ENCODE data around the gene TPK1.

DNA sequence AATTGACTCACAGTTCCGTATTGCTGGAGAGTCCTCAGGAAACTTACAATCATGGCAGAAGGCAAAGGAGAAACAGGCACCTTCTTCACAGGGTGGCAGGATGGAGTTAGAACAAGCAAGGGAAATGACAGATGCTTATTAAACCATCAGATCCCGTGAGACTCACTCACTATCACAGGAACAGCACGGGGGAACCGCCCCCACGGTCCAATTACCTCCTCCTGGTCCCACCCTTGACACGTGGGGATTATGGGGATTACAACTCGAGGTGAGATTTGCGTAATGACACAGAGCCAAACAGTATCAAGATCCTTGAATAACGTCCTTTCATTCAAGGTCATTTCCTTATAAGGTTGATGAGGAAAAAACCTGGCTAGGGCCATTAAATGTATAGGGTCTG is 176.6 kb downstream of the TPK1 start:
- TF ChIP-seq POLR2AphosphoS5 (IDR thresholded peaks at IDR 0.05; ENCODE audit: insufficient read depth in 1 of 2, low read depth in 1 of 2): no peak
- TF ChIP-seq, protein P1, sequence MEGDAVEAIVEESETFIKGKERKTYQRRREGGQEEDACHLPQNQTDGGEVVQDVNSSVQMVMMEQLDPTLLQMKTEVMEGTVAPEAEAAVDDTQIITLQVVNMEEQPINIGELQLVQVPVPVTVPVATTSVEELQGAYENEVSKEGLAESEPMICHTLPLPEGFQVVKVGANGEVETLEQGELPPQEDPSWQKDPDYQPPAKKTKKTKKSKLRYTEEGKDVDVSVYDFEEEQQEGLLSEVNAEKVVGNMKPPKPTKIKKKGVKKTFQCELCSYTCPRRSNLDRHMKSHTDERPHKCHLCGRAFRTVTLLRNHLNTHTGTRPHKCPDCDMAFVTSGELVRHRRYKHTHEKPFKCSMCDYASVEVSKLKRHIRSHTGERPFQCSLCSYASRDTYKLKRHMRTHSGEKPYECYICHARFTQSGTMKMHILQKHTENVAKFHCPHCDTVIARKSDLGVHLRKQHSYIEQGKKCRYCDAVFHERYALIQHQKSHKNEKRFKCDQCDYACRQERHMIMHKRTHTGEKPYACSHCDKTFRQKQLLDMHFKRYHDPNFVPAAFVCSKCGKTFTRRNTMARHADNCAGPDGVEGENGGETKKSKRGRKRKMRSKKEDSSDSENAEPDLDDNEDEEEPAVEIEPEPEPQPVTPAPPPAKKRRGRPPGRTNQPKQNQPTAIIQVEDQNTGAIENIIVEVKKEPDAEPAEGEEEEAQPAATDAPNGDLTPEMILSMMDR (IDR thresholded peaks at IDR 0.05): no peak

Measured in vagina (tissue), 2 donors.